Activated T-cell treated with anti-CD3 and anti-CD28 coated beads for 4 hours (primary cell): ENCODE measurements around the gene EFCAB10.

ENCODE experiments used
- DNase-seq: peaks from one replicate; pipeline ENCODE4 v3.0.0-alpha.2; 2020

Gene EFCAB10

GRCh38 chr7:105596866-105597265, 15.6 kb upstream of the EFCAB10 start:
- DNase-seq = no peak

GRCh38 chr7:105594034-105594433, 12.7 kb upstream of the EFCAB10 start:
- no peak for DNase-seq

GRCh38 chr7:105591522-105591921, 10.2 kb upstream of the EFCAB10 start:
- no peak for DNase-seq

- no peak for DNase-seq
Measured at GRCh38 chr7:105590793-105591192, 9.5 kb upstream of the EFCAB10 start.

GRCh38 chr7:105589356-105590077, 8.2 kb upstream of the EFCAB10 start:
- DNase-seq = peak; percentile 11

GRCh38 chr7:105587909-105588635, 6.8 kb upstream of the EFCAB10 start:
- no peak for DNase-seq

- DNase-seq = no peak
Measured at GRCh38 chr7:105585850-105586500, 4.7 kb upstream of the EFCAB10 start.

GRCh38 chr7:105584165-105584564, 2.9 kb upstream of the EFCAB10 start:
- no peak for DNase-seq

GRCh38 chr7:105583061-105583460, 1.8 kb upstream of the EFCAB10 start:
- DNase-seq = no peak

GRCh38 chr7:105580022-105580740, 1.1 kb downstream of the EFCAB10 start:
- no peak for DNase-seq

- no peak for DNase-seq
Measured at GRCh38 chr7:105578496-105578895, 2.8 kb downstream of the EFCAB10 start.

GRCh38 chr7:105577251-105577650, 4.0 kb downstream of the EFCAB10 start:
- no peak for DNase-seq

GRCh38 chr7:105571891-105572290, 9.4 kb downstream of the EFCAB10 start:
- DNase-seq = no peak

- no peak for DNase-seq
Measured at GRCh38 chr7:105567821-105568220, 13.5 kb downstream of the EFCAB10 start.

- no peak for DNase-seq
Measured at GRCh38 chr7:105567024-105567423, 14.3 kb downstream of the EFCAB10 start.

- DNase-seq = no peak
Measured at GRCh38 chr7:105565190-105565589, 16.1 kb downstream of the EFCAB10 start.

- DNase-seq = no peak
Measured at GRCh38 chr7:105559926-105560325, 21.4 kb downstream of the EFCAB10 start.

- DNase-seq = no peak
Measured at GRCh38 chr7:105538339-105538738, 43.0 kb downstream of the EFCAB10 start.

GRCh38 chr7:105532709-105533460, 48.4 kb downstream of the EFCAB10 start:
- no peak for DNase-seq

GRCh38 chr7:105531792-105532671, 49.3 kb downstream of the EFCAB10 start, which contains the start of gene RINT1:
RINT1 (plus strand) TSS chr7:105532201; CDS start chr7:105532316, 115 bp downstream.
- peak; percentile 87 for DNase-seq

- DNase-seq = no peak
Measured at GRCh38 chr7:105530546-105530945, 50.7 kb downstream of the EFCAB10 start.
